ENCODE data around the gene BCL11B.
"Not testable (repeated sequence)": the region's sequence is repeated elsewhere in the genome, so short reads cannot be mapped to it uniquely, and the experiment has no call there.

The BCL11B gene

GRCh38 chr14:99200654-99201005 lies 71.4 kb downstream of the BCL11B start:
- DNase-seq (ENCODE audit: low read depth, low spot score) = no peak

GRCh38 chr14:99199846-99200653 lies 71.9 kb downstream of the BCL11B start:
- peak; percentile 32 for DNase-seq (ENCODE audit: low read depth, low spot score)

GRCh38 chr14:99198746-99199502 lies 73.1 kb downstream of the BCL11B start:
- DNase-seq (ENCODE audit: low read depth, low spot score) = no peak

- DNase-seq (ENCODE audit: low read depth, low spot score) = no peak
These were observed 75.7 kb downstream of the BCL11B start for GRCh38 chr14:99196310-99196650.

- peak; percentile 85 for DNase-seq (ENCODE audit: low read depth, low spot score)
These were observed 76.2 kb downstream of the BCL11B start for GRCh38 chr14:99195602-99196309.

GRCh38 chr14:99194736-99195135 lies 77.3 kb downstream of the BCL11B start:
- DNase-seq (ENCODE audit: low read depth, low spot score) = no peak

GRCh38 chr14:99194136-99194535 lies 77.9 kb downstream of the BCL11B start:
- no peak for DNase-seq (ENCODE audit: low read depth, low spot score)

- no peak for DNase-seq (ENCODE audit: low read depth, low spot score)
These were observed 79.2 kb downstream of the BCL11B start for GRCh38 chr14:99192830-99193229.

- peak; percentile 92 for DNase-seq (ENCODE audit: low read depth, low spot score)
These were observed 79.9 kb downstream of the BCL11B start for GRCh38 chr14:99192028-99192621.

GRCh38 chr14:99191395-99192027 lies 80.5 kb downstream of the BCL11B start:
- DNase-seq (ENCODE audit: low read depth, low spot score) = peak; percentile 16

- no peak for DNase-seq (ENCODE audit: low read depth, low spot score)
These were observed 81.2 kb downstream of the BCL11B start for GRCh38 chr14:99190696-99191394.

- DNase-seq (ENCODE audit: low read depth, low spot score) = peak; percentile 20
These were observed 82.7 kb downstream of the BCL11B start for GRCh38 chr14:99189201-99189801.

GRCh38 chr14:99188731-99189191 lies 83.2 kb downstream of the BCL11B start:
- DNase-seq (ENCODE audit: low read depth, low spot score) = peak; percentile 45

GRCh38 chr14:99187858-99188257 lies 84.1 kb downstream of the BCL11B start:
- DNase-seq (ENCODE audit: low read depth, low spot score) = no peak

GRCh38 chr14:99186956-99187690 lies 84.9 kb downstream of the BCL11B start:
- DNase-seq (ENCODE audit: low read depth, low spot score) = no peak

- not testable (repeated sequence) for DNase-seq (ENCODE audit: low read depth, low spot score)
These were observed 85.7 kb downstream of the BCL11B start for GRCh38 chr14:99186336-99186735.

GRCh38 chr14:99185436-99186068 lies 86.4 kb downstream of the BCL11B start:
- no peak for DNase-seq (ENCODE audit: low read depth, low spot score)

- DNase-seq (ENCODE audit: low read depth, low spot score) = no peak
These were observed 88.3 kb downstream of the BCL11B start for GRCh38 chr14:99183716-99184115.

GRCh38 chr14:99183311-99183710 lies 88.7 kb downstream of the BCL11B start:
- DNase-seq (ENCODE audit: low read depth, low spot score) = no peak

Measured in astrocyte of the hippocampus (primary cell).